Right ventricle myocardium inferior (tissue), 1 donor: ENCODE measurements around the gene FIBCD1. TPM values are rescaled to one million over a fixed set of nuclear protein-coding genes. Genes with fewer than 3 reads are reported as not detected.
A peak's percentile ranks its signal among the peaks of the same experiment; 100 is the strongest.

ENCODE experiments used
- ATAC-seq: fragments of 200-7000 bp; cut with Tn5 transposase; one replicate; pipeline ENCODE4 v1.9.1; 2020; ENCODE audit warnings: mild to moderate bottlenecking, moderate library complexity
- DNase-seq: peaks from one replicate; pipeline ENCODE4 v3.0.0; 2021; ENCODE audit errors: missing footprints
- intact Hi-C: fragments of 100-400 bp; cut with DNase I; formaldehyde crosslinking; loops from one replicate; pipeline ENCODE4 v1.11.0; 2022
- total RNA-seq: library from RNA; stranded (reverse); fragmentation: NEBNext Ultra II Directional; extraction: Animal tissue kit (Norgen Biotek cat#: 25700); gene quantifications from one replicate; pipeline ENCODE4 v1.2.1, GENCODE V29; 2021
- donor health status: DM: no; HTN: yes; CAD: no; lungs with severe emphysema.

The FIBCD1 gene
- total RNA-seq, 1 donor from 2014 or later: 0.57 TPM

GRCh38 chr9:130940693-130941576, 1.9 kb upstream of the FIBCD1 start:
- intact Hi-C loops: loop anchor here (2.0 to 5.0 kb wide), 2 partner anchors 56 to 74 kb away; no protein-coding TSS in a partner anchor
- peak; percentile 64 for ATAC-seq
- DNase-seq: peak; percentile 83

- intact Hi-C loops: loop anchor here (2.0 to 5.0 kb wide), 2 partner anchors 57 to 73 kb away; no protein-coding TSS in a partner anchor
- no peak for ATAC-seq
- peak; percentile 51 for DNase-seq
These were observed 1.0 kb upstream of the FIBCD1 start for GRCh38 chr9:130940027-130940549.

- intact Hi-C loops: loop anchor here (2.0 to 10.0 kb wide), 4 partner anchors 58 to 231 kb away; no protein-coding TSS in a partner anchor
- no peak for ATAC-seq
- DNase-seq: peak; percentile 20
These were observed 469 bp upstream of the FIBCD1 start for GRCh38 chr9:130939405-130940026.

DNA sequence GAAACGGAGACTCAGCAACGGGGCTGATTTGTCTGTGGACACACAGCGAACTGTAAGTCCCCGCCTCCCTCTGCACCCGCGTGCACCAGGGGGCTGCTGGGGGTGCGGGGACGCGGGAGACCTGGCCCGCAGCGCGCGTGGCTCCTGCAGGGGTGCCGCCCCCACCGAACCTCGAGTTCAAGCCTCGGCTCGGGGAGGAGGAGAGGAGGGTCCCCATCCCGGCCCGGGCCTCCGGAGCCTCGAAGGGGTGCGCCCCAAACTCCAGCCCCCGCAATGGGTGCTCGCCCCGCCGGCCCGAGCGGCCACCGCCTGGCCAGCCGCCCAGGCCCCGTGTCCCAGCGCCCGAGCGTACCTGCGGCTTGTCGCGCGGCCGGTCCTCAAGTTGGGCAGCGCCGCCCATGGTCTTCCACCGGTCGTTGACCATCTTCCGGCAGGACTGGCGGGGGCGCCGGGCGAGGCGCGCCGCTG, 829 bp downstream of the FIBCD1 start:
- intact Hi-C loops: loop anchor here (2.0 to 10.0 kb wide), 2 partner anchors 107 to 229 kb away; no protein-coding TSS in a partner anchor
- DNase-seq (peak; percentile 55), ATAC-seq (no peak)

- DNase-seq: peak; percentile 37
- intact Hi-C loops: loop anchor here (2.0 to 10.0 kb wide), 2 partner anchors 107 to 229 kb away; no protein-coding TSS in a partner anchor
- ATAC-seq: no peak
These were observed 1.6 kb downstream of the FIBCD1 start for GRCh38 chr9:130937146-130938076.

- intact Hi-C loops: loop anchor here (10.0 kb wide), 1 partner anchor 108 kb away; no protein-coding TSS in a partner anchor
- ATAC-seq: no peak
- peak; percentile 76 for DNase-seq
These were observed 2.5 kb downstream of the FIBCD1 start for GRCh38 chr9:130936285-130937117.

DNA sequence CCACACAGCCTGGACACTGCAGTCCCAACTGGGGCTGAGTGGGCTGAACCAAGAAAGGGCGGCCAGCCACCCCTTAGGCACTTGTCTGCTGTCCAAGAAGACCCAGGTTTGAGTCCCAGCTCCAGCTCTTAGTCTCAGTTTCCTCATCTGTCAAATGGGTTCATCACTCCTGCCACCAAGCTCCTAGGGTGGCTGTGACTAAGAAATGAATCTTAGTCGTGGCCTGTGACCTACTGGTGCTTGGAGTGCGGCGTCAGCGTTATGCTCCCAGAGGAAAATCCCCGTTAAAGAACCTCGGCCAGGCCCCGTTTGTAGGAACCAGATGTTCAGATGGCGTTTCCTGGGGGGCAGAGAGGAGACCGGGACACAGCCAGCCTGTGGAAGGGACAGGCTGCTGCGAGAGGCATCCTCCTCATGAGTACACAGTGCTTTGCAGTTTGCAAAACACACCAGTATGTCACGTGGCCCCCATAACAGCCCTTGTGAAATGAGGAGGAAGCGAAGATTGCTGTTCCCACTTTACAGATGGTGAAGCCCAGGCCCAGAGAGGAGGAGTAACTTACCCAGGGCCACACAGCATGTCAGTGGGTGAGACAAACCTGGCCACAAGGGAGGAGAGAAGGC, 3.3 kb downstream of the FIBCD1 start:
- intact Hi-C loops: loop anchor here (10.0 kb wide), 1 partner anchor 109 kb away; no protein-coding TSS in a partner anchor
- ATAC-seq: no peak
- DNase-seq: peak; percentile 18

DNA sequence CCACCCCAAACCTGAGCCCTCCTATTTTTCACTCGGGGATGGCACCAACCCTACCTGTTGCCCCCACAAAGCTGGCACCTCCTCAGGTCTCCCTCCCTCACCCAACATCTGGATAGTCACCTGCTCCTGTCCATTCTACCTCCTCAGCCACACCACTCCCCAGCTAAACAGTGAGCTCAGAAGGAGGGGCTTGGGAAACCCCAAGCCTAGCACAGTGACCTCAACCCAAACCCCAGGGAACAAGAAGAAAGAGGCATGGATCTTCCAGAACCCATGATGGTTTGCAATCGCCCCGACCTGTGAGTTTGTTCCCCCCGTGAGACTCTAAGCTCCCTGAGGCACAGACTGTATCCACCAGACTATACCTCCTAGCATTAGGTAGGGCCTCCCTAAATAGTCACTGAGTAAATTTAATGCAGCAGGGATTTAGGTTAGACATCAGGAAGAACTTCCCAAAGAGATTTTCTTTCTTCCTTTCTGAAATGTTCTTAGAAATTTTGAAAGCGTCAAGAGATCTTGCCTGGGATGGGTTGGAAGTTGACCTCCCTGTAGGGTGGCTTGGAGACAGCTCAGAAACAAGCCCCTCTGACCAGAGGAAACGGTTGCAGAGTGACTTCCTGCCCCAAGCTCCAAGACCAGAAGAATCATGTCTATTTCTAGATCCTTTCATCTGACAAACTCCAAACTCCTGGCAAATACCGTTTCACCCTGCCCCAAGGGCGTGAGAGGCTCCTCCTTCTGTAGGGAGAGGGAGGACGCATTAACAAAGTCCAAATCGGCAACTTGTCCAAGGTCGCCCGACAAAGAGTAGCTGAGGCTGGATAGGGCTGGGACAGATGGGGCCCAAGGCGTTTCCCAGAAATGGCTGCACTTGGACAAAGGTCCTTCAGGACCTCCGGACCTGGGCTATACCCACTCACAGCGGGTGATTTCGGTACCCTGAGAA, 4.1 kb downstream of the FIBCD1 start:
- ATAC-seq: no peak
- intact Hi-C loops: loop anchor here (1.0 to 10.0 kb wide), 2 partner anchors 66 to 110 kb away; no protein-coding TSS in a partner anchor

GRCh38 chr9:130934246-130934645, 4.8 kb downstream of the FIBCD1 start:
- intact Hi-C loops: loop anchor here (1.0 to 10.0 kb wide), 2 partner anchors 65 to 111 kb away; no protein-coding TSS in a partner anchor
- no peak for ATAC-seq
- peak; percentile 58 for DNase-seq

More for the DNA sequence above, 4.1 kb downstream of the FIBCD1 start:
- DNase-seq: peak; percentile 17

DNA sequence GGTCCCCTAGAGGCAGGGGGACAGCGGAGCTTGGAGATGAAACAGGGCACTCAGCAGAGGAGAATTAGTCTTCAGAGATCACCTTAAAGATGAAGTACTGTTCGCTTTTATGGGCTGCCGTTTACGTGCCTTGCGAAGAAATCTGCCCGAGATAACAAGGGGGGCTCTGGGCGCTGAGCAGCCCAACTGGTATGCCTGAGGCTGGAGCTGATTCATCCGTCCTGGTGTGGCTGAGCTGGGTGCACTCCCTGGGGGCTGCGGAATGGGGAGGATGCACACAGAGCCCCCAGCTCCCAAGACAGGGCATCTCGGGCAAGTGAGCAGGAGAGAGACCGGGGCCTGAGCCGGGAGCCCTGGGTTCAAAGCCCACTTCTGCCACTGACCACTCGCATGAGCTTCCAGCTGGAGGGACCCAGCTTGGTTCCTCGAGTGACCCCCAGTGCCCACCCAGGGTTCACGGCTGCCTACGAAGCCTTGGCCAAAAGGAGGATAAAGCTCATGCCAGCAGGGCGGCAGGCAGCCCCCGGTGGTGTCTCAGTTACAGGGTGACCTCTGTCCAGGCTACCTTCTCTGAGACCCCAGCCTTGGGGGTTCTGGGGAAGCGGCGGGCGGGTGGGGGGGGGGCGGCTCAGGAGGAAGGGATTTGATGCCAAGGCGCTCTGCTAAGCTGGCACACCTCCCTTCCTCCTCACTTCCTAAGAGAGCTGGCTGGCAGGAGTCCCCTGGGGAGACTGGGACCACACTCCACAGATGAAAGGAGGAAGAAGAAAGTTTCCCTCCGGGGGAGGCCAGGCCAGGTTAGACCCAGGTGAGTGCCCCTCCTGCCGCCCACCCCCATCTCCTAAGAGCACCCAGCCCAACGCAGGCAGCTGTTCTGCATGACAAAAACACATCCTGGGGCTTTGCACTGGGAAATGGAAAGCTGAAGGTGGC, 5.7 kb downstream of the FIBCD1 start:
- intact Hi-C loops: loop anchor here (1.0 to 10.0 kb wide), 2 partner anchors 64 to 111 kb away; no protein-coding TSS in a partner anchor
- DNase-seq (peak; percentile 57), ATAC-seq (peak; percentile 18)

GRCh38 chr9:130932255-130933079, 6.6 kb downstream of the FIBCD1 start:
- peak; percentile 91 for ATAC-seq
- intact Hi-C loops: loop anchor here (10.0 kb wide), 1 partner anchor 112 kb away; no protein-coding TSS in a partner anchor
- peak; percentile 77 for DNase-seq

DNA sequence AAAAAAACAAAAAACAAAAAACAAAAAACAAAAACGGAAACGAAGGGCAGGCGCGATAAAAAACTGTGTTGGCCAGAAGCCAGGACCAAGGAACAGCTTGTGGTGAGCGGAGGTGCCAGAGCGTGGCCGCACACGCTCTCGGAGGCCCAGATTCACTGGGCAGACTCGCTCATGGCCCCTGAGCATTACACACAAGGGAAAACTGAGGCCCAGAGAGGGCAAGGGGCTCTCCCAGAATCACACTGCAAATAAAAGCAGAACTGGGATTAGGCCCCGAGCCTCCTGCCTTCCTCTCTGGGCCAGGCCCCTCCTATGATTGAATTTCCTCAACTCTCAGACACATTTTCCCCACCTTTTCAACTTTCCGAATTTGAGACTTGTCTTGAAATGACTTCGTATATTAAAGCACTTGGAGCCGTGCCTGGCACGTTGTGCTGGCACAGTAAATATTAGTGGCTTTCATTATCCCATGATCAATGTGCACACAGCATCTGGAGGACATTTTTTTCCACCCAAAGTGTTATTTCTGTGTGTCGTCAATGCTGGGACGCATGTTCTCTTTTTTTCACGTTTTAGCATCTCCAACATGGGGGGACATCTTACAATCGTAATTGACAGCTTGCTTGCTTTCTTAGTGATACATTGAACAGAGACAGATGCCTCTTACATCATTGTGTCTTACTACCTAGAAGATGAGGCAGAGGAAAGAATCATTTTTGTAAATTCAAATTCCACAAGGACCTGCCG, 7.4 kb downstream of the FIBCD1 start:
- ATAC-seq (no peak), DNase-seq (peak; percentile 28)
- intact Hi-C loops: loop anchor here (1.0 to 10.0 kb wide), 2 partner anchors 61 to 113 kb away; no protein-coding TSS in a partner anchor
